HG03025 (cell line): ENCODE results near the gene RGS19.

Experiments used
- ATAC-seq: cut with Tn5 transposase; IDR thresholded peaks from one replicate; pipeline ENCODE4 v1.9.1; 2021; ENCODE audit warnings: mild to moderate bottlenecking, moderate library complexity; ENCODE audit not compliant: unreplicated experiment, low FRiP score

RGS19 gene

DNA sequence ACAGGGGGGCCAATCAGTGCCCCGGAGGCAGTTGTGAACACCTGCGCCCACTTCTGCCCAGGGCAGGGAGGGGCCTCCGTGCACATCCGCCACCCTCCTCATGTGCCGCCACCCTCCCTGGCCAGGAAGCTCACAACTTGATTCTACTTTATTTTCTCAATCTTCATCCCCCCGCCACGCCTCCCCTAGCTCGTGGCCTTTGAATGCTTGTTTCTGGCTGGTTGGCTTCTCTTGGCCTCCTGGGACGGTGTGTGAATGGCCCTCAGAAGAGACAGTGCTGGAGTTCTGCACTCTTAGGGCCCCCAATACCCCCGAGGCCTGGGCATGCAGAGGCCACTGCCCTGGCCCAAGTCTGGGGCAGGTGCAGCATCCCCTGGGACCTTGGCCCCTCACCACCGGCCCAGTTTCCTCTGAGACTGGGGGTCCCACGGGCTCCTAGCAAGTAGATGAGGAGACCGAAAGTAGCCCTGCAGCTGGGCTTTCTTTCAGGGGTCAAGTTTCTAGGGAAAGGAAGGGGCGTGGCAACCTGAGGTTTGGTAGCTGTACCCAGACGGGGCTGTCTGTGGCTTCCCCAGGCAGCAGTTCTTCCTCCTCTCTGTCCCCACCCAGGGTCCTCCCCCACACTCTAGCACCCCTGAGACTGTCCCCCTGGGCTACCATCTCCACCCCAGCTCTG lies 1.3 kb downstream of the RGS19 start:
- ATAC-seq, result no peak

DNA sequence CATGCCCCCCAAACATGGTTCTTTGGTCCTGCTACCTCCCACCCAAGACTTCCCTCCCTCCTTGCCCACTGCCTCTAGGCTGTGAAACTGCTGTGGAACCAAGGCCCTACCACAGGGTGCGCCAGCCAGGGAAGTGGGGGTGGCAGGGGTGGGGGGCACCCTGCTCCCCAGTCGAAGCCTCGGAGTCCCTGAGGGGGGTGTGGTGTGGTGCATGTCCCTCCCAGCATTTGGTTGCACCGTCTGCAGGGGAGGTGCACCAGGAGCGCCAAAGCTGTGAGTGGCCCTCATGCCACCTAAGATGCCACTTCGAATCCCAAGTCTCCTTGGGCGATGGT lies 1.8 kb downstream of the RGS19 start:
- no peak for ATAC-seq

DNA sequence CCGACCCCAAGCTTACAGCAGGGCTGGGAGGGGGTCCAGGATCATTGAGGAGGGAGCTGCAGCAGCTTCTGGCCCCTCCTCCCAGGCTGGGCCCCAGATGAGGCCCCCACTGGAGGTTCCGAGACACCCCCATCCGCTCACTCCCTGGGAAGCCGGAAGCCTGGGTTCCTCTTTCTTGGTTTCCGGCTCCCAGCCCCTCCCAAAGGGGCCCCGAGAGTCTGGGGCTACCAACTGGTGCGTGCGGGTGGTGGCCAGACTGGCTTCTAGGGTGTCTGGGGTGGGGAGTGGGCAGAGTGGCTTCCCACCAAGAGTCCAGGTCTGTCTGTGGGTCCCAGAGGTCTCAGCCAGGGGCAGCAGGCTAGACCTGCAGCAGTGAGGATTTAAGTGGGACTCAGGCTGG lies 2.2 kb downstream of the RGS19 start:
- no peak for ATAC-seq

DNA sequence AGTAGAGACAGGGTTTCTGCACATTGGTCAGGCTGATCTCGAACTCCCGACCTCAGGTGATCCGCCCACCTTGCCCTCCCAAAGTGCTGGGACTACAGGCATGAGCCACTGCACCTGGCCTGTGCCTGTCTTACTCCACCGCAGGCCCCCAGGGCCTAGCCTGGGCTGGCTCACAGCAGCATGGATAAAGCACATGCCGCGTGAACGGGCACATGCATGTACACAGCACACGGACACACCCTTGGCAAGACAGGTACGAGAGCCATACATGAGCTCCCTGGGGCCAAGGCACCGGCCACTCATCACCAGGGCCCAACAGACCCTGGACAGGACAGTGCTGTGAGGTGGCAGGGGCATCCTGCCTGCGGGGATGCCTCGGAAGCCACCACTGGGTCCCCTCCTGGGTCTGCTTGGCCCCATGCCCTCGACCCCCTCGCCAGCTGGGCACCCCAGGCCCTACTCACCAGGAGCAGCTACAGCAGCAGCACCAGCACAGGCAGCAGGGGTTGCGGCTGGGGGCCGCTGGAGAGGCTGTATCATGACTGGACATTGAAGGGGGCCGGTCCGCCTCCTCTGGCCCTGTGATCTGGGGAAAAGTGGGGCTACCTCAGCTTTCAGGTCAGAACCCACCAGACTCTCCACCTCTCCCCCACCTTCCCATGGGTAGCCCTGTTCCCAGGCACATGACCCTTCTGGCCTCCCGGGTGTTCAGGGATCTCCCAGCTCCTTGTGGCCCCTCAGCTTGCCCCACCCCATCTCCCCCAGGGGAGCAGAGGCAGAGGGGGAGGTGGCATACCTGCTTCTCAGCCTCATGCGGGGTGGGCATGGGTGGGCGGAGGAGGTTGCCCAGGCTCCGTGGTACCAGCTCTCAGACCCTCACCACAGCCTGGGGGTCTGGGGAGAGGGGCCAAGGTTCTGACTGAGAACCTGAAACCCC lies 3.0 kb downstream of the RGS19 start:
- ATAC-seq, result no peak

DNA sequence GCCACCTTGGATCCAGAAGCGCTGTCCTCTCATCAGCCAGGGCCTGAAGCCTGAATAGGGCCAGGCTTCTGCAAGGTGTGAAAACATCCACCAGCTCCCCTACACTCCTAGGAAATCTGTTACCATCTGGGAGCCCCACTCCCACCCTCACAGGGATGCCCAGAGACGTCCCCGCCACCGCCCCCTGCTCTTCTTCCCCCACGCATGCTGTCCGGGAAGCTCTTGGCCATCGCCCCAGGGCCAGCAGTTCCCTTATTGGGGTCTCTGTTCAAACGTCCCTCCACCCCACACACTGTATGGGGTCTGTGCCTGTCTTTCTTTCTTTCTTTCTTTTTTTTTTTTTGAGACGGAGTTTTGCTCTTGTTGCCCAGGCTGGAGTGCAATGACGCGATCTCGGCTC lies 3.8 kb downstream of the RGS19 start:
- no peak for ATAC-seq

DNA sequence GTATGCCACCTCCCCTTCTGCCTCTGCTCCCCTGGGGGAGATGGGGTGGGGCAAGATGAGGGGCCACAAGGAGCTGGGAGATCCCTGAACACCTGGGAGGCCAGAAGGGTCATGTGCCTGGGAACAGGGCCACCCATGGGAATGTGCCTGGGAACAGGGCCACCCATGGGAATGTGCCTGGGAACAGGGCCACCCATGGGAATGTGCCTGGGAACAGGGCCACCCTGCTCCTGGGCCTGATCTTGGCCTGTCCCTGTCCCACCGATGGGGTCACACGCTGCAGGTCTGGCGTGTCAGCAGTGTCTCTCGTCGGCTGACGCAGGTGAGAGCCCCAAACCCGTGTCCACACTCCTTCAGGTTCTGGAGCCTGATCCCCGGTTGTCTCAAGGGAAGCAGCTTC lies 4.4 kb downstream of the RGS19 start:
- no peak for ATAC-seq

DNA sequence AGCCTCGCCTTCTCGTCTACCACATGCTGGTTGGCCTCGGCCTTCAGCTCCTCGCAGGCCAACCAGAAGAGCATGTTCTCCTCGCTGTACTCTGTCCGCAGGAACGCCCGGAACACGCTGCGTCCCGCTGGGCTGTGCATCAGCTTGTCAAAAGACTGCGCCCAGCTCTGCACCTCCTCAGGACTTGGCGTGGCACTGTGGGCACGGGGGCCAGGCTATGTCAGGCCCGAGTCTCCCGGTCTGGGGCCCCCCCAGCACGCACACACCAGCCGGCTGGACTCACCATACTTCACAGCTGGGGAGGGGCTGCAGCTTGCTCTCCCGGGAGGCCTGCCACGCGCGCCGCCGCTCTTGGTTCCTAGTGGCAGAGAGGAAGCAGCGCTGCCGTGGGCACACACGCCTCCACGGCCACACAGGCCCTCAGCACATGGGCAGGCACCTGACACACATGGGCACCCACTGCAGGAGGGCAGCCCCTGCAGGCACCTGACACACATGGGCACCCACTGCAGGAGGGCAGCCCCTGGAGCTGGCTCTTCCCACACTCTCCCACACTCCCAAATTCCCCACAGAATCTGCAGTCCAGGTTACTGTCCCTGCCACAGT lies 5.0 kb downstream of the RGS19 start:
- no peak for ATAC-seq

DNA sequence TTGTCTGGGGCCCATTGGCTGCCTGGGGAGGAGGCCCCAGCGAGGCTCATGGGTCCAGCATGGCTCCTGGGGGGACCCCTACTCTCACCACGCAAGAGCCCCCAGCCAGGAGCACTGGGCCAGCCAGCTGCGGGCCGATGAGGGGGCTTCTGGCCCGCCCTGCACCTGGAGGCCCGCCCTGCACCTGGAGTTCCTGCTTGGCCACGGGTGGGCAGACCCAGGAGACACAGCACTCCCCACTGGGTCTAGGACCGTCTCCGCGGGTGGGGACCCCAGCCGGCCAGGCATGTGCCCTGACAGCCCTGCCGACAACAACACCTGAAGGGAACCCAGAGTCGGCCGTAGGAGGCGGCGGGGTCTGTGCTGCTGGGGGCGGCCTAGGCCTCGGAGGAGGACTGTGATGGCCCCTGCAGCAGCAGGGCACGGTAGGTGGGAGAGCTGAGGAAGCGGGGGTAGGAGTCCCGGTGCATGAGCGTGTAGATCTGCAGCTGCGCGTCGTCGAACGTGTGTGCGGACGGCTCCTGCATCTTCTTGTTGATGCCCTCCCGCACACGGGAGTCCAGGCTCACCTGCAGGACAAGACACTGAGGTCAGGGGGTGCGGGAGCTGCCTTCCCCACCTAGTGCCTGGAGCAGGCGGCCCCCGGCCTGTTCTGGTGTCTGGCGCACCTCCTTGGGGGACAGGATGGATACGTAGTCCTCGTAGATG lies 5.7 kb downstream of the RGS19 start:
- no peak for ATAC-seq

DNA sequence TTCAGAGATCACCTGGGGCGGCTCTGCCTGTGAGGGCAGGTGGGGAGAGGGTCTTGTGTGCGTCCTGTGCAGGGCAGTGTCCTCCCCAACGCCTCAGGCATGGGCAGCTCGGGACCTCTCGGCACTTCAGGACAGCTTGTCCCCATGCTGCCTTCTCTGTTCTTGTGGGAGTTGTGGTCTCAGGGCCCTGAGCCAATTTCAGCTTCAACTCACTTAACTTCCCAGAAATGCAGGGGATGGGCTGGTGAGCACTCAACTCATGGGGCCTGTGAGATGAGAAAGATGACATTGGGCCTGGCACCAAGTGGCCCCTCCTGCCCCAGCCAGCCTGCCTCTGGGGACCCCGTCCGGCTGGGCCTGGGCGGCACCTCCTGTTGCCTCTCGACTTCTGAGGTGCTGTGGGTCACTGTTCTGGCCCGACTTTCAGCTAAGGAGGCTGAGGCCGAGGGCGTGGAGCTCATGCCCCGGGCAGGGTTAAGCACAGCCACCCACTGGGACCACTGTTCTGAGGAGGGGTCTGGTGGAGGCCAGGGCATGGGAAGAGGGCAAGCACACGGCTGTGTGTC lies 6.7 kb downstream of the RGS19 start:
- no peak for ATAC-seq

DNA sequence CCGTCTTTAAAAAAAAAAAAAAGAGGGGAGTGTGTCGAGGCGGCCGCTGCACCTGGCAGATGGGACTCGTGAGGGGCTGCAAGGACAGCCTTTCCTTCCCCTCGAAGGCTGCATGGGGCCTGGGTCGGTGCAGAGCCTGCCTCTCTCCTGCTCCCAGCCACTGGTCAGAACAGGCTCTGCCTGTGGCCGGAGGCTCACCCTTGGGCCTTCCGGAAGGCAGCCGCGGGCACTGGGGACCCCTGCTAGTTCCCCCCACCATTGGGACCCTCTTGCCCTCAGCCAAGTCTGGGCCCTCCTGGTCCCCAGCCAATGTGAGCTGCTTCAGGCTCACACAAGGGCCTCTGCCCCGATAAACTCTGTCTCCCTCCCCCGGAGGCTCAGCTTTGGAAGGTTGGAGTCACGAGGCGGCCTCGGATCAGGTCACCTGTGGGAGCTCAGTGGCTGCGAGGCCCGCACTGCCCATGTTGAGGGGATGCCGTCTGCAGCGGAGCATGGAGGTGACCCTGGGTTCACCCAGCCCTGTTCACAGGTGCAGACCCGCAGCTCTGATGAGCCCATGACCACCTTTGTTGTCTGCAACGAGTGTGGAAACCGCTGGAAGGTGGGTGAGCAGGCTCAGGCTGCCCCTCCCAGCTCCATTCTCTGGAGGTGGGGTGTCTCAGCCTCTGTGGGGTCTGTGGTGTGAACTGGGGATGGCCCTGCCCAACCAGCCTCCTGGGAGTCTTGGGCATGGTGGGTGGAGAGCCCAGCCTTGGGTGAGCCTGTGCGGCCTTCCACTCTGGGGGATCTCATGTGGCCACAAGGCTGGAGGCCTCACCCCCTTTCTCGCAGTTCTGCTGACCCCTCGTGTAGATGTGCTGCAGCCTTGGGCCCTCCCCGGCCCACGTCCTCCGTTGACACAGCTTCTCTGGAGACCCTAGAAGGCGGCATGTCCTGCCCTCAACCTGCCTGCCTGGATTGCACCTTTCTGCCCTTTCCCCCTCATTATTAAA lies 7.7 kb downstream of the RGS19 start:
- no peak for ATAC-seq

DNA sequence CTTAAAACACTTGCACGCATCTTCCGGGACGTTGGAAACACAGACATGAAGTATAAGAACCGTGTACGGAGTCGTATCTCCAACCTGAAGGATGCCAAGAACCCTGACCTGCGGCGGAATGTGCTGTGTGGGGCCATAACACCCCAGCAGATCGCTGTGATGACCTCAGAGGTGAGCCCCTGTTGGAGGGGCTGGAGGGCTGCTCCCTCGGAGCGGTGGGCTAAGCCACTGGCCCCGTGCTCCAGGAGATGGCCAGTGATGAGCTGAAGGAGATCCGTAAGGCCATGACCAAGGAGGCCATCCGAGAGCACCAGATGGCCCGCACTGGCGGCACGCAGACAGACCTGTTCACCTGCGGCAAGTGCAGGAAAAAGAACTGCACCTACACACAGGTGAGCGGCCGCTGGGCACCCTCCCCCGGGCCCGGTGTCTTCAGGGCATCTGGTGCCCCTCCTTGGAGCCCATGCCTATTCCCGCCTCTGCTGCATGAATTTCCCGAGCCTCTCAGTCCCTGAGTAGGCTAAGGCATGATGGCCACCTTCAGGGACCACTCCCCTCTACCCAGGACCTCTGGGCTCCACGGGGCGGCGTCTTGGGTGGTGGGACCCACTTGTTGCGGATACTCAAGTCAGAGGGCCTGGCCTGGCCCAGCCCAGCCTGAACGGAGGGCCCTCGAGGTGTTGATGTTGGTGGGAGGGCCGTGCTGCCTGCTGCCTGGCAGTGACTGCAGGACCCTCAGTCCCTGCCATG lies 8.9 kb downstream of the RGS19 start:
- ATAC-seq, result no peak

DNA sequence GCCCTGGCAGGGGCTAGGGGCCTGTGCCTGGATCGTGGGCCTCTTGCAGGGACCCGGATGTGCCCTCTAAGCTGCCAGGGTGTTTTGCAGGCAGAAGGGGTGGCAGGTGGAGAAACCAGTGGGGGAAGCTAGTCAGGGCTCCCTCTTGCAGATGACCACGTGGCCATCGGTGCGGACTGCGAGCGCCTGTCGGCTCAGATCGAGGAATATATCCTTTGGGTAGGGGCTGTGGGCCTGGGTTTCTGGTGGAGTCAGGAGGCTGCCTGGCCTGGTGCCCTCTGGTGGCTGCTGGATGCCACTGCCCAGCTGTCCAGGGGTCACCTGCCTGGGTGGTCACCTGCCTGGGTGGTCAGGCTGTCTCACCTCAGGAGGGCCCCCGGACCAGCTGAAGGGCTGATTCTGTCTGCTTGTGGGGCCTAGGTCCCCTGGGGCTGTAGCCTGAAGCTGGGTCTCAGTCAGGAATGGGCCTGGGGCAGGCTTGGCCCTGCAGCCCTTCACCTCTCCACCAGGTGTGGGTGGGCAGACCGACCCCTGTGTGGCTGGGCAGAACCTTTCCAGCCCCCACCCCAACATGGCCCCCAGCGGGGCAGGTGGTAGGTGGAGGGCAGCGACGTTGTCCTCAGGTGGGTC lies 9.6 kb downstream of the RGS19 start:
- no peak for ATAC-seq

DNA sequence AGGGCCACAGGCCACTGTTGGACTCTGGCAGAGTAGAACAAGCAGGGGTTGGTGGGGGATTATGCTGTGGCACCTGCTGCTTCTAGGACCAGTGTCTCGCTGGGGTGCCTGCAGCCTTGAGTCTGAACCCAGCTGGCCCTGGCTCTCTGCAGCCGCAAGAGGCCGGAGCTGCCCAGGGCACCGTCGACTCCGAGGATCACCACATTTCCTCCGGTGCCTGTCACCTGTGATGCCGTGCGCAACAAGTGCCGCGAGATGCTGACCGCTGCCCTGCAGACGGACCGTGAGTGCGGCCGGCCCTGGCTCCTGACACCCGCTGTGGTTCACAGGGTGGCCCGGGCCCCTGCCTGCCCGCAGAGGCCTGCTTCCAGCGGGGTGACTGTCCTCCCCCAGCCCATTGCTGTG lies 10.1 kb downstream of the RGS19 start:
- no peak for ATAC-seq

DNA sequence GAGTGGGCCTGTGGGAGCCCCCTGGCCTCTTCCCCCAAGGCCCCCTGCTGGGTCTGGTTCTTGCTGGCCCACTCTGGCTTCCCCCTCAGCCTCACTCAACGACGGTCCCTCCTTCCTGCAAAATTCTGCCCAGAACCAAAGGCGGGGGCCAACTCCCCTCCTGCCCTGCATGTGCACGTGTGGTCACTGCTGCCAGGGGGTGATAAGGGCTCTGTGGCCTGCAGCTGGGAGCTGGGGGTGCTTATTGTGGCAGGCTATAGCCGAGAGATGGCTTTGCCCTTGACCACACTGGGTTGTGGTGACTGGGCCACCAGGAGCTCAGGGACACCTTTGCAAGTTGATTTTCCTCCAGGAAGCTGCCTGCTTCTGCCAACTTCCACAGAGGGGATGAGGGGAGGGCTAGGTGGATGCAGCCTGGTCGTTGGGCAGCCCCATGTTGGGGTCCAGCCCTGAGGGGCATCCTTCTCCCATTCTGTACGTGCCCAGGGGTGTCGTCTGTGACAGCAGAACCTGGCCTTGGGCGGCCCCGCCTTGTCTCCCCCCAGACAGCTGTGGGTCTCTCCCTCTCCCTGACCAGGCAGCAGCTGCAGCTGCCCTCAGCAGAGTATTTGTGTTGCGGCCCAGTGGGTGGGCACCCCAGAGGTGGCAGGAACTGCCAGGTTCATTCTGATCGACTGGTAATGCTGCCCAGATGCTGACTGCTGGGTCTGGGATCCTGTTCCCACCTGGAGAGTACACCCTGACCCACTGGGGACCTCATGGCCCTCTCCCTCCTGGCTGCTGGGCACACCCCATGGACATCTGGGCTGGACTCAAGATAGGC lies 10.7 kb downstream of the RGS19 start:
- no peak for ATAC-seq

DNA sequence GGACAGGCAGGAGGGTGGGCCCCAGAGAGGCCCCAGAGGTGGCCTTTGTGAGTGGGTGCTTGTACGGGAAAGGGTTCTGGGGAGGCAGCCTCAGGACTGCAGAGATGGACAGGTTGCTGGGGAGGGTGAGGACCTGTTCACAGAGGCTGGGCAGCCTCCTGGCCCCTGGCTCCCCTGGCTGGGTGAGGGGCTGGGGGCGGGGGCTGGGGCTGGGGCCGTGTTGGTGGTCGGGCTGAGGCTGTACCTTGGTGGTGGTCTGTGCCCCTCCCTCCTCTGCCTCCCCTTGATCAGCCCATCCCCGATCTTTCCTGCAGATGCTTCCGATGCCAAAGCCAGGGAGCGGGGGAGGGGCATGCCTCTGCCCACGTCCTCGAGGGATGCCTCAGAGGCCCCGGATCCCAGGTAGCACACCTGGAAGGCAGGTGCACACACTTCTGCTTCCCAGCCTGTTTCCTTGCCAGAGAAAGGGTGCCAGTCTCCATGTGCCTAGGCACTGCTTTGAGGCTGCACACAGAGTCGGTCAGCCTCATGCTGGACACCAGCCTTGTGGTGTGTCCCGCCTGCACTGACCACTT lies 11.5 kb downstream of the RGS19 start:
- ATAC-seq, result no peak

DNA sequence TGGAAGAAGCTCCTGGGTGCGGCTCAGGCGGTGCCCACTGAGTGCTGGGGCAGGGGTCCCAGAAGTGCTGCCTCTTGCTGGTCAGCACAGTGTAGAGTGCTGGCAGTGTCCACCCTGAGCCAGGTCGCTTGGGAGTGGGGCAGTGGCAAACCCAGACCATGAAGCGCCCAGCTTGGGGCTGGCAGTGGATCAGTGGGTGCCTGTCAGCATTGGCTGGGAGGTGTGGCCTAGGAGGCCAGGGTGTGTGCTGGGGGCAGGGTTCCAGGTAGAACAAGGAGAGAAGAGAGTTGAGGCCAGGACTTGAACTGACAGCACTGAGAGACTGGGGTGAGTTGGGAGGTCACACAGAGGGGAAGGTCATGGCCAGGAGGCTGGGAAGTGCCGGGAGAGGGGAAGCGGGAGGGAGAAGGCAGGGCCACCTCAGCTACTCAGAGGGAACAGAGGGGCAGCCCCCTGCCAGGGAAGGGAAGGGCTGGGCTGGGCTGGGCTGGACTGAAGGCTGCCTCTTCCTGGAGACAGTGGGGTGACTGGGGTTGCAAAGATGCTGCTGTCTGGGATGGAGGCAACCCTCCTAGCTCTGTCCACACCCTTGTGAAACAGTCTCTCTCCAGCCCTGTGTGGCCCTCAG lies 12.2 kb downstream of the RGS19 start:
- ATAC-seq, result no peak

DNA sequence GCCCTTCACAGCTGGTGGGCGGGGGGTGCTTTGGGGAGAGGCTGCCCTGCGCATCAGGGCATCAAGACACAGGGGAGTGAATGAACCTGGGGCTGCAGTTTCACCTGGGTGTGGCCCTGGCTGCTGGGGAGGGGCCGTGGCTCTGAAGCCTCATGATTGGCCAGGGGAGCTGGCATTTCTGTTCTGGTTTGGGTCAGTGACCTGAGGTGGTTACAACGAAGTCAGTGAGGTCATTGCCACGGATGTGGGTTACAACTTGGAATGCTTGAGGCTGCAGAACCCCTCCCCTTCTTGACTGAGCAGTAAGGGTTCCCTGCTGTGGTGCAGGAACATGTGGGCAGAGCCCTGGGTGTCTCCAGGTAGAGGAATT lies 13.4 kb downstream of the RGS19 start:
- no peak for ATAC-seq
